Jurkat, Clone E6-1 (cell line): ENCODE measurements around the gene TSPEAR.
"Not testable (repeated sequence)": the region's sequence is repeated elsewhere in the genome, so short reads cannot be mapped to it uniquely, and the experiment has no call there.

Experiments
- DNase-seq: peaks from one replicate; pipeline ENCODE4 v3.0.0-alpha.2; 2011; ENCODE audit warnings: low read depth, low spot score
- H3K4me3 ChIP-seq: 2 replicates; pipeline ENCODE4 v1.5.1; 2011; ENCODE audit warnings: mild to moderate bottlenecking, low read length, control low read depth, moderate library complexity

The TSPEAR gene

DNA sequence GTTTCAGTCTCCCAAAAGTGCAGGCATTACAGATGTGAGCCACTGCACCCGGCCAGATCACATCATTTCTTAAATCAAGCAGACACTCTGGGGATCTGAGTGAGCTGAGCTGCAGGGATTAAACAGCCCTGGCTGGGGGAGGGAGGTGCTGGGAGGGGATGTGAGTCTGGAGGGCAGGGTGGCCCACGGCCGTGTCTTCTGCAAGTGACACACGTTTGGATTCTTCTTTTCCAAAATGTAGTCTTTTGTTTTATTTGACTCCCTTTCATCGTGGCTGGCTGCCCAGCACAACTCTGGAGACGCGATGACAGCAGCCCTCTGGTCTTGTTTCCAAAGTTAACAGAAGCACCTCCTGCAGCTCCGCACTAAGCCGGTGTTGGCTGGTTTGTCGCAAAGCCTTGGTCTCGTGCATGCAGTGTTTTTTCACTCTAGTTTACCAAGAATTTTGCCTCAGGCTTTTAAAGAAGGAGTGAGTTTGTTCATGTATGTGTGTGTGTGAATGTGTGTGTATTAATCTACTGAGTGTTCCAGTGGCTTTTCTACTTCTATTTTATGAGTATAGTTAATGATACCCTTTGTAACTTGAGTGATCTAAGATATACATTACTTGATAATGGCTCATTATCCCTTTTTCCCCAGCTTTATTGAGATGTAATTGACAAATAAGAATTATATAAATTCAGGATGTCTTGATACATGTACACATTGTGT is 128.1 kb downstream of the TSPEAR start:
- no peak overlapping the region for H3K4me3 ChIP-seq
- DNase-seq, result no peak

DNA sequence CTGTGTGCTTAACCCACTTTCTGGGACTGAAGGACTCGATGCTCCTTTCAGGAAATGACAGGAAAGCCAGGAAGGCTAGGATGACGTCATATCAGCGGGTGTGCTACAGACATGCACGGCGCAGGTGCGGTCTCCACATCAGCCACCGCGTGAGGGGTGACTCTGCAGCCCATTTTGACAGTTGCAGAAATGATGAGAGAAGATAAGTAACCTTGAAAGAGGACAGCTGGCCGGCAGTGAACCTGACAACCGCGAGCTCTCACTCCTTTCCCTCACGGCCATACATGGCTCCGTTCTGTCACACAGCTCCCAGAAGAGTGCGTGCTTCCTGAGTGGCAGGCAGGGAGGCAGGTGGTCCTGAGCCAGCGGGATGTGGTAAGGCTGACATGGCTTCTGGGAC is 129.3 kb downstream of the TSPEAR start:
- H3K4me3 ChIP-seq, result no peak overlapping the region
- DNase-seq, result no peak

DNA sequence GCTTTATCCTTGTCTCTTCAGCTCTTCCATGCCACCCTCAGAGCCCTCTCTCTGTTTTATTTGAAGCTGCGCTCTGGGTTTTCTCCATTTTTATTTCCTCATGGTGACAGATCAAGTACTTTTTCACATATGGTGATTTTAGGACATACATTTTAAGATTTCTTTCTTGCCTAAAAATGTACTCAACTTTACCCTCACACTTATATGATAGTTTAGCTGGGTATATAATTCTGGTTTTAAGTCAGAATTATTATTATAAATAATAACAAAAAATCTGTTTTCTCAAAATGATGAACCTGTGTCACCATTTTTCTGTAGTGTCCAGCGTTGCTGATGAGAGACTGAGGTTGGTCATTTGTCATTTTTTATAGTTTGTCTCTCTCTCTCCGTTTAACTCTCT is 130.2 kb downstream of the TSPEAR start:
- DNase-seq, result no peak
- H3K4me3 ChIP-seq, result no peak overlapping the region

DNA sequence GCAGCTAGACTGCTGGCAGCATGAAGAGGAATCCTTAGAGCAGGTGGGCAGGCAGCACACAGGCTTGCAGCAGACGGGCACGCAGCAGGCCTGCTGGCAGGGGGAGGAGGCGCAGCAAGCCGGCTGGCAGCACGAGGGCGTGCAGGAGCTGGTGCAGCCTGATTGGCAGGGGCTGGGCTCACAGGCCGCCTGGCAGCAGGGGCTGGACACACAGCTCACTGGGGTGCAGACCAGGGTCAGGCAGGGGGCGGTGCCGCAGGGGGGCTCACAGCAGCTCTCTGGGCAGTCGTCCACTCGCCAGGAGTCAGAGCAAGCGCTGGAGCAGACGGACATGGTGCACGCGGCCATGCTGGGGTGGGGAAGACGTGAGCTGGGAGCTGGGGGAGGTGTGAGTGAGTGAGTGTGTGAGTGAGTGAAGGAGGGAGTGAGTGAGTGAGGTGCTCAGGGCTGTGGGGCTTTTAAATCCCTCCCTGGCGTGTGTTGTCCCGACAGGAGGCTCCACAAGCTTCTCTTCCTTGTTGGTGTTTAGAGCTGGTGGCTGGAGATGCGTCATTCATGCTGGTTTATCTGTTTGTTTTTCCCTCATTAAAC is 131.0 kb downstream of the TSPEAR start, which contains the start of gene KRTAP10-5:
Gene KRTAP10-5, minus strand, starts transcription at position 374 of the 591 bp plus-strand sequence. Its CDS starts 26 bp downstream, at position 348.
- DNase-seq, H3K4me3 ChIP-seq: not testable (repeated sequence)

DNA sequence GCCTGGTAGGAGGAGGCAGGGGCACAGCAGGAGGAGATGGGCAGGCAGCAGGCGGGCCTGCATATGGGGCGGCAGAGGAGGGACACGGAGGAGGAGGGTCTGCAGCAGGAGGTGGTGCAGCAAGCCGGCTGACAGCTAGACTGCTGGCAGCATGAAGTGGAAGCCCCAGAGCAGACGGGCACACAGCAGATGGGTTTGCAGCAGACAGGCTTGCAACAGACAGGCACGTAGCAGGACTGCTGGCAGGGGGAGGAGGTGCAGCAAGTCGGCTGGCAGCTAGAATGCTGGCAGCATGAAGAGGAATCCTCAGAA is 131.6 kb downstream of the TSPEAR start:
- H3K4me3 ChIP-seq, result no peak overlapping the region
- no peak for DNase-seq

DNA sequence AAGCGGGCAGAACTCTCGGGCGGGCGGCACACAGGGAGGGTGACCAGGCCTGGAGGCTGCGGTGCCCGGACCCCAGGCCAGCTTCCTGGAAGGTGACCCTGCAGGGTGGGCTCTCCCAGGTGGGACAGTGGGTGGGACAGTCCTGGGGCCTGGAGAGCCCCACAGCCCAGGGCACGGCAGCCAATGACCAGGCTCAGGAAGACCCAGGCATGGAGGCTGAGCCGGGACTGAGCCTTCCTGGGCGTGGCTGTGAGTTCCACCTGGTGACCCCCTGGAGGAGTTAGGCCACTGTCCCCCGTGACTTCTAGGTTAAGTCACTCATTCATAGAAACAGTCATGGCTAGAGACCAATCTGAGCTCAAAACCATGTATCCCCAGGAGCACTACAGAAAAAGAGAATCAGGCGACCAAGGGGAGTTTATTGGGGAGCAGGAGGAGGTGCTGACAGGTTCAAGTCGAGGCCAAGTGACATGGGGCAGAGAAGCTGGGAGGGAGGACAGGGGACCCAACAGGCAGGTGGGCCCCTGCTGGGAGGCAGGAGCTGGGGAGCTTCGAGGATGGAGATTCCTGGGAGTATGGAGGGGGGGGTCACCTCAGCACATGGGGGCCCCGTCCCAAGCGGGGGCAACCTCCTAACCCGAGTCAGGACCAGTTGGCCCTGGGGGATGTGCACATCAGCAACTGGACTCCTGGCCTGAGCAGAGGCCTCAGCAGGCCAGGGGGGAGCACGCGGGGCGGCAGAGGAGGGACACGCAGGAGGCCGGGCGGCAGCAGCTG is 132.1 kb downstream of the TSPEAR start:
- no peak for DNase-seq
- no peak overlapping the region for H3K4me3 ChIP-seq

DNA sequence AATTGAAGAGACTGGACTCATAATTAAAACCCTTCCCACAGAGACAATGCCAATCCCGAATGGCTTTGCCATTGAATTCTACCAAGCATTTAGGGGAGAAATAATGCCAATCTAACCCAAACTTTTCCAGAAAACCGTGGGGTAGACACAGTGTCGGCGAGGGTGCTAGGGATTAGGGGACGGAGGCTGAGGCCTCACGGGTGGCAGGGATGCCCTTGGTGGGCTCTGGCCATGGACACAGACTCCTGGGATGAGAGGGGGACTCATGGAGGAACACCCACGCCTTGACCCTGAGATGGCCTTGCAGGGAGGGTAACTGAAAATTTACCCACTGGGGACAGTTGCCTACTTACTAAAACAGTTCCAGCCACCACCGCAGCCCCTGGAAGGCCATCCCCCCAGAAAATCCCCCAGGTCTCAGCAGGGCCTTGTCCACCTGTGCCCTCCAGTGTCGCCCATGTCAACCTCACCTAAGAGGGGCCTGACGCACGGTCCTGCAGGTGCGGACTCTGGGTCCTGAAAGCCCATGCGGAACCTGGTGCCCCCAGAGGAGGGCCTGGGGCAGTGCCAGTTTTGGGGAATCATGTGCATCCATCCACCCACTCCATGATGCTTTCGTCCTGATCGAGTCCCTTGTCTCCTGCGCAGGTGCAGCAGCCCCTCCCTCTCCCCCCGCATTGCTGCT is 132.9 kb downstream of the TSPEAR start:
- H3K4me3 ChIP-seq, result no peak overlapping the region
- no peak for DNase-seq

DNA sequence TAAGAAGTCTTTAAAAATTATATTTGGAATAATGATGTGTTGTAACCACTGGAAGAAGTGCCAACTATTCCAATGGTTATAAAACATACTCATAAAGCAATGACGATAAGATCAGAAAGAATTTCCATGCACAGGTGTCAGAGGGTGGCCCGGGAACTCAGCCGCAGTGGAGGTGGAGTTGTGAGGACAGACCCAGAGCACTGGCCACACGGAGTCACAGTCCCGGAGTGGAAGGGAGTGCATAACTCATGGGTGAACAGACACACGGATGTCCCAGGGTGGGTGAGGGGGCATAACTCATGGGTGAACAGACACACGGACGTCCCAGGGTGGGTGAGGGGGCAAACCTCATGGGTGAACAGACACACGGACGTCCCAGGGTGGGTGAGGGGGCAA is 135.3 kb downstream of the TSPEAR start:
- no peak for DNase-seq
- no peak overlapping the region for H3K4me3 ChIP-seq

DNA sequence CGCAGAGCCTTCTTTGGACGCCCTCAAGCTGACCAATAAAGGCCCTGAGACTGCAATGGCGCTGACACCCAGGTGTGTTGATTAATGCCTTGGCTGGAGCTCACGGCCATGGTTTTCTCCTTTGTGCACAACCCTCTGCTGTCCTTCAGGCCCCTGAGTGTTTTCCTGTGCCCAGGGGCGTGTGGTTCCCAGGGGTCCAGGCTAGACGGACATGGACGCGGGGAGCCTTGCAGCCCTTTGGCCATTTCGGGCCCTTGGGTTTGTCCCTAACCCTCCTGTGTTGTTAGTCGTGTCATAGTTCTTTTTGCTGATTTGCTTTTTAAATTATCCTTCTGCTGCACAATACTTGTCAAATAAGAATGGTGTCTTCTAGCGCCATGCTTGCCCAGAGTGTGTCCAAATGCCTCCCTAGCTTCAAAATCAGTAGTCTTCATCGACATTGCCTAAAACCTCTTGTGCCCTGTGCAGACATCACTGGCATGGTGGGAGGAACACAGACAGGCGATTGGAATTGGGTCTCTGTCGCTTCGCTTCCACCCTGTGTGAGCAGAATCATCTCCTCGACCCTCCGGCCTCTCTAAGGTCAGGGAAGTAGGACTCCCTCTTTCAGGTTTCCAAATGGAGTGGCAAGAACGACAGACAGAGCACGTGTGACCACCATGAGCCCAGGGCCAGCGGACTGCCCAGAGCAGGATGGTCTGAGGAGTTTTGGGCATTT is 135.9 kb downstream of the TSPEAR start:
- DNase-seq, result no peak
- no peak overlapping the region for H3K4me3 ChIP-seq

DNA sequence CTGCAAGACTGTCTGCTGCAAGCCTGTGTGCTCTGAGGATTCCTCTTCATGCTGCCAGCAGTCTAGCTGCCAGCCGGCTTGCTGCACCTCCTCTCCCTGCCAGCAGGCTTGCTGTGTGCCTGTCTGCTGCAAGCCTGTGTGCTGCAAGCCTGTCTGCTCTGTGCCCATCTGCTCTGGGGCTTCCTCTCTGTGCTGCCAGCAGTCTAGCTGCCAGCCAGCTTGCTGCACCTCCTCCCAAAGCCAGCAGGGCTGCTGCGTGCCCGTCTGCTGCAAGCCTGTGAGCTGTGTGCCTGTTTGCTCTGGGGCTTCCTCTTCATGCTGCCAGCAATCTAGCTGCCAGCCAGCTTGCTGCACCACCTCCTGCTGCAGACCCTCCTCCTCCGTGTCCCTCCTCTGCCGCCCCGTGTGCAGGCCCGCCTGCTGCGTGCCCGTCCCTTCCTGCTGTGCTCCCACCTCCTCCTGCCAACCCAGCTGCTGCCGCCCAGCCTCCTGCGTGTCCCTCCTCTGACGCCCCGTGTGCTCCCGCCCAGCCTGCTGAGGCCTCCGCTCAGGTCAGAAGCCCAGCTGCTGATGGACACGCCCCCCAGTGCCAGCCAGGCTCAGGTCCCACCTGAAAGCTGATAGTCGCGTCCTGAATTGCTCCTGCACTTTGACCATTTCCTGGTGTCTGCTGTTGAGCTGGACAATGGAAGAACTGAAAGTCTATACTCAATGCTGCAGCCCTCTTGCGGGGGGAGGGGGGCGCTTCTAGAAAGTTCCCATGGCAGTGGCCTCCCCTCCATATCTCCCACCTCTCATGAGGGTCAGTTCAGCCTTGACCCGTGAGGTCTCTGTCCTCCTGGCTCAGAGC is 136.7 kb downstream of the TSPEAR start:
- no peak overlapping the region for H3K4me3 ChIP-seq
- DNase-seq, result no peak

DNA sequence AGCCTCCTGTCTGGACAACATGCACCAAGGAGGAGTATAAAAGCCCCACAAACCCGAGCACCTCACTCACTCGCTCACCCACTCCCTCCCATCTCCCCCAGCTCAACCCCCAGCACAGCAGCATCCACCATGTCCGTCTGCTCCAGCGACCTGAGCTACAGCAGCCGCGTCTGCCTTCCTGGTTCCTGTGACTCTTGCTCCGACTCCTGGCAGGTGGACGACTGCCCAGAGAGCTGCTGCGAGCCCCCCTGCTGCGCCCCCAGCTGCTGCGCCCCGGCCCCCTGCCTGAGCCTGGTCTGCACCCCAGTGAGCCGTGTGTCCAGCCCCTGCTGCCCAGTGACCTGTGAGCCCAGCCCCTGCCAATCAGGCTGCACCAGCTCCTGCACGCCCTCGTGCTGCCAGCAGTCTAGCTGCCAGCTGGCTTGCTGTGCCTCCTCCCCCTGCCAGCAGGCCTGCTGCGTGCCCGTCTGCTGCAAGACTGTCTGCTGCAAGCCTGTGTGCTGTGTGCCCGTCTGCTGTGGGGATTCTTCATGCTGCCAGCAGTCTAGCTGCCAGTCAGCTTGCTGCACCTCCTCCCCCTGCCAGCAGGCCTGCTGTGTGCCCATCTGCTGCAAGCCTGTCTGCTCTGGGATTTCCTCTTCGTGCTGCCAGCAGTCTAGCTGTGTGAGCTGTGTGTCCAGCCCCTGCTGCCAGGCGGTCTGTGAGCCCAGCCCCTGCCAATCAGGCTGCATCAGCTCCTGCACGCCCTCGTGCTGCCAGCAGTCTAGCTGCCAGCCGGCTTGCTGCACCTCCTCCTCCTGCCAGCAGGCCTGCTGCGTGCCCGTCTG is 137.5 kb downstream of the TSPEAR start, which contains the start of gene KRTAP10-4:
Gene KRTAP10-4, plus strand, starts transcription at position 100 of the 827 bp plus-strand sequence. Its CDS starts 30 bp downstream, at position 130.
- H3K4me3 ChIP-seq, DNase-seq: not testable (repeated sequence)

DNA sequence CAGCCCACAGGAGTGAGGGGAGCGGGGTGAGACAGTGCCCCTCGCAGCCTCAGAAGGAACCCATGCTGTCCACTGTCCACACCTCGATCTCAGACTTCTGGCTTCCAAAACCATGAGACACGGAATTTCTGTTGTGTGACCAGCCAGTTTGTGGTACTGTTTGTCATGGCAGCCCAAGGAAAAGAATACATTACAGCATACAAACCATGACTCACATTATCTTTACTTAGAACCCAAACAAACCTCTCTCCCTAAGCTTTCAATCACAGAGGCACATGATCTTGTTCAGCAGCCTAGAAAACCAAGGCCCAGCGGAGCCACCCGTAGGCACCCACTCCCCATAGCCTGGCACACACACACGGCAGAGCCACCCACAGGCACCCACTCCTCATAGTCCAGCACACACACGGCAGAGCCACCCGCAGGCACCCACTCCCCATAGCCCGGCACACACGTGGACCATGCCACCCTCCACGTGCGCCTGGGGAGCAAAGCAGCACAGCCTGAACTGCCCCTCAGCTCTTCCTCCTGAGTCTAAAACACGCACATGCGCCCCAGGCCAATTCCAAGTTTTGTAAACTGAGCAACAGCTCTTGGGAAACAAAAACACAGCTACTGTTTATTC is 138.3 kb downstream of the TSPEAR start:
- DNase-seq, result no peak
- H3K4me3 ChIP-seq, result no peak overlapping the region

DNA sequence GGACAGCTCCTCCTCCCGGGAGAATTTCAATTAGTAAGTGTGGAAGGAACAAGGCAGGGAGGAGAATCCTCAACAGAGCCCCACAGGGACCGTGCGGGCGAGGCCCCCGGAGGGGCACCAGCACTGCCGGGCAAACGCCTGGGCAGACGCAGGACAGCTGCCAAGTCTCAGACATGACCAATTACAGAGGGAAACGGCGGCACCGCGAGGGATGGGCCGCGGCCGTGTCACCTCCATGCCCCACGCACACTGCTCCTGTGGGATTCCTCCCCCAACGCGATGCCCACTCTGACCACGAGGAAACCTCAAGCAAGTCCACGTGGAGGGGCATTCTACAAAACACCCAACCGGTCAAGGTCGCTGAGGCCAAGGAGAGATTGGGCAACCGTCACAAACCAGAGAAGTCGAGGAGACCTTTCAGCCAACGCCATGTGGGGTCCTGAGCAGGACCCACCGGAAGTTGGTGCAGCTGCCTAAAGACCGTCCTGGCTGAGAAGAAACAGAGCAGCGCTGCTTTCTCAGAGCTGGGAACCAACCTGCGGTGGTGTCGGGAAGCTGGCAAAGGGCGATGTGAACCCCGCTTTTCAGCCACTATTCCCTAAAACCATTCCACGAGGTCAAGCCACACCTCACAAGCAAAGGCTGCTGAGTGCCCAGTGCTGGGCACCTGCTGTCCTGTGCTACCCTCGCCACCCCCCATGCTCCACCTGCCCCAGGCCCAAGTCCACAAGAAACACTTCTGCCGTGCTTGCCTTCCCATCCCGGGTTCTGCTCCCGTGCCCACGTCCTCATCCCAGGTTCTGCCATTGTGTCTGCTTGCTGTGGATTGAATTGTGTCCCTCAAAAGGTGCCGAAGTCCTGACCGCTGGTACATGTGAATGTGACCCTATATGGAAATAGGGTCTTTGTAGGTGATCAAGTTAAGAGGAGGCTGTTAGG is 139.3 kb downstream of the TSPEAR start:
- no peak overlapping the region for H3K4me3 ChIP-seq
- DNase-seq, result no peak

DNA sequence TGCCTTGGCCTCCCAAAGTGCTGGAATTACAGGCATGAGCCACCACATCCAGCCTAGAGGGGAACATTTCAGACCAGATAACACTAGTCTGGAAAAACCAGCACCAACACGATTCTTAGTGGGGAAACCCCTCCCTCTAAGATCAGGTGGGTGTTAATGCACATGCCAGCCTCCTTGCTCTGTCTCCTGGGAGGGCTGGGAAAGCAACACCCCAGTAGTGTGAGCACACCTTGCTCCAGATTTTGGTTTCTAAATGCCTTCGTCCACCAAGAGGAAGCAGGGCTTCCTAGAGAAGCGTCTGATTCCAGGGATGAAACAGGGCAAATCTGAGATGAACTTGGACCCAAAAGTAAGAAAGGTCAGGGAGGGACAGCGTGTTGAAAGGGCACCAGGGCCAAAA is 140.1 kb downstream of the TSPEAR start:
- no peak for DNase-seq
- no peak overlapping the region for H3K4me3 ChIP-seq

DNA sequence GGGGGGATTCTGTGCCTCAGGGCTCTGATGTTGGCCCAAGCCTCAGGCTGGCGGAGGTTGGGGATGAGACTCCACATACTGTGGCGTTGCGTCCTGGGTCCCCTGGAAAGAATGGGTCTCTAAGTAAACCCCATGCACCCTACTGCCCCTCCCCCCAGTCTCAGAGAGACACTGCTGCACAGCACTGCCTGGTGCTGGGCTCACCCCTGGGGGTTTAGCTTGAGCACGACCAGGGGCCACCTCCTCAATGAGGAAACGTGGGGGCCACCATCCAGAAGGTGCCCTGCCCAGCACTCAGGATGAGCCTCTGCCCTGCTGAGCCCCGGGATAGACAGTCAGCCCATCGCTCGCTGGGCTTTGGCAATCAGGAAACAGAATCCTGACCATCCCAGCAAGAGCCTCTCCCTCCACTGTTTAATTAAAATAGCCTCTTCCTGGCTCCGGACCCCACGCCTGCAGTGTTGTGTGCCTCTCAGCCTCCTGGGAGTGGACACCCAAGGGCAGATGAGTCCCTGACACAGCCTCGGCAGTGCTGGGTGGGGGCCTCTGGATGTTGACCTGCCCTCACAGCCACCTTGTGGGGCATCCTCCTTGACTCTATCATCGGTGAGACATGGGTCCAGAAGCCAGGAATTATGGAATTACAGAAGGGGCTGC is 141.4 kb downstream of the TSPEAR start:
- no peak for DNase-seq
- no peak overlapping the region for H3K4me3 ChIP-seq
